IMR-90 (cell line): ENCODE measurements around the gene CCNC.

ENCODE experiments used
- BHLHE40 ChIP-seq: fragments of 150-350 bp; IDR thresholded peaks from 2 replicates; pipeline ENCODE4 v1.6.1; 2016; ENCODE audit warnings: mild to moderate bottlenecking, low read depth, low read length
- CTCF ChIP-seq: conservative IDR thresholded peaks from 2 replicates; pipeline ENCODE4 v1.5.1; 2012; ENCODE audit warnings: mild to moderate bottlenecking, low read depth, low read length, improper control_type of control experiment
- MAFK ChIP-seq: IDR thresholded peaks from 2 replicates; pipeline ENCODE4 v1.6.1; 2012; ENCODE audit warnings: low read depth, low read length, improper control_type of control experiment
- POLR2A ChIP-seq: IDR thresholded peaks from 2 replicates; pipeline ENCODE4 v1.6.1; 2012; ENCODE audit warnings: mild to moderate bottlenecking, low read depth, low read length
- RCOR1 ChIP-seq: IDR thresholded peaks from 2 replicates; pipeline ENCODE4 v1.6.1; 2012; ENCODE audit warnings: mild to moderate bottlenecking, low read length, improper control_type of control experiment; ENCODE audit not compliant: insufficient replicate concordance
- RFX5 ChIP-seq: IDR thresholded peaks from 2 replicates; pipeline ENCODE4 v1.8.0; 2012; ENCODE audit warnings: low read depth, mild to moderate bottlenecking, low read length, moderate library complexity

- TF ChIP-seq CTCF (no peak), POLR2A (no peak), RFX5 (no peak), RCOR1 (no peak), BHLHE40 (0 out of 2 replicates have a peak, but pooled peaks have one; percentile 37), MAFK (no peak)
These were observed 35.1 kb upstream of the CCNC start for GRCh38 chr6:99603421-99604165.
